HuH-7 (cell line): ENCODE results near the gene JUND.
"Not testable (repeated sequence)": the region's sequence is repeated elsewhere in the genome, so short reads cannot be mapped to it uniquely, and the experiment has no call there.

Experiments
- DNase-seq: peaks from one replicate; pipeline ENCODE4 v3.0.0; 2011; ENCODE audit warnings: low spot score

JUND gene

GRCh38 chr19:18281082-18282020 lies at the start of gene JUND:
JUND (minus strand) TSS chr19:18281622; CDS start chr19:18281484, 138 bp downstream.
- DNase-seq: peak; percentile 85

GRCh38 chr19:18330868-18331267 lies 49.4 kb upstream of the JUND start:
- no peak for DNase-seq

- no peak for DNase-seq
These were observed 47.6 kb upstream of the JUND start for GRCh38 chr19:18329035-18329376.

- DNase-seq: peak; percentile 98
These were observed 47.1 kb upstream of the JUND start for GRCh38 chr19:18328340-18329034.

GRCh38 chr19:18326772-18327171 lies 45.4 kb upstream of the JUND start:
- no peak for DNase-seq

GRCh38 chr19:18324373-18324731 lies 42.9 kb upstream of the JUND start:
- DNase-seq: not testable (repeated sequence)

GRCh38 chr19:18322759-18323460 lies 41.5 kb upstream of the JUND start, which contains the start of gene LSM4:
LSM4 (minus strand) TSS chr19:18323076; CDS start chr19:18323020, 56 bp downstream.
- peak; percentile 91 for DNase-seq

- peak; percentile 59 for DNase-seq
These were observed 40.9 kb upstream of the JUND start for GRCh38 chr19:18322318-18322758.

GRCh38 chr19:18321734-18322102 lies 40.3 kb upstream of the JUND start:
- no peak for DNase-seq

GRCh38 chr19:18320865-18321733 lies 39.7 kb upstream of the JUND start:
- DNase-seq: no peak

GRCh38 chr19:18319591-18320135 lies 38.2 kb upstream of the JUND start:
- peak; percentile 64 for DNase-seq

GRCh38 chr19:18317961-18318800 lies 36.8 kb upstream of the JUND start:
- no peak for DNase-seq

- DNase-seq: no peak
These were observed 32.0 kb upstream of the JUND start for GRCh38 chr19:18313398-18313797.

- no peak for DNase-seq
These were observed 30.7 kb upstream of the JUND start for GRCh38 chr19:18312092-18312534.

GRCh38 chr19:18311502-18312091 lies 30.2 kb upstream of the JUND start:
- DNase-seq: no peak

GRCh38 chr19:18310966-18311365 lies 29.5 kb upstream of the JUND start:
- DNase-seq: no peak

- no peak for DNase-seq
These were observed 28.9 kb upstream of the JUND start for GRCh38 chr19:18310118-18310909.

GRCh38 chr19:18309525-18310064 lies 28.2 kb upstream of the JUND start:
- DNase-seq: no peak

- DNase-seq: no peak
These were observed 27.5 kb upstream of the JUND start for GRCh38 chr19:18308948-18309325.
